Osteocyte (in vitro differentiated cells): ENCODE results near the gene FMOD. TPM values are rescaled to one million over a fixed set of nuclear protein-coding genes. Genes with fewer than 3 reads are reported as not detected.

Source experiments
- DNase-seq: peaks from one replicate; pipeline ENCODE4 v3.0.0; 2021; ENCODE audit warnings: mixed read lengths; ENCODE audit not compliant: unreplicated experiment; ENCODE audit errors: extremely low spot score
- H3K27ac Mint-ChIP-seq: one replicate; pipeline ENCODE4 v1.8.0; 2021; ENCODE audit warnings: mild to moderate bottlenecking, mixed read lengths; ENCODE audit not compliant: unreplicated experiment
- H3K27me3 Mint-ChIP-seq: one replicate; pipeline ENCODE4 v1.8.0; 2021; ENCODE audit warnings: mixed read lengths; ENCODE audit not compliant: unreplicated experiment
- H3K36me3 Mint-ChIP-seq: one replicate; pipeline ENCODE4 v1.8.0; 2021; ENCODE audit warnings: mixed read lengths; ENCODE audit not compliant: unreplicated experiment
- H3K4me1 Mint-ChIP-seq: one replicate; pipeline ENCODE4 v1.8.0; 2021; ENCODE audit warnings: mixed read lengths; ENCODE audit not compliant: unreplicated experiment
- H3K4me3 Mint-ChIP-seq: one replicate; pipeline ENCODE4 v1.8.0; 2021; ENCODE audit warnings: mild to moderate bottlenecking, moderate library complexity, mixed read lengths; ENCODE audit not compliant: unreplicated experiment
- H3K9me3 Mint-ChIP-seq: one replicate; pipeline ENCODE4 v1.8.0; 2021; ENCODE audit warnings: mixed read lengths; ENCODE audit not compliant: unreplicated experiment
- CTCF ChIP-seq: fragments of 200-600 bp; sonication (generic); IDR thresholded peaks from 2 replicates; pipeline ENCODE4 v1.5.0; 2021; ENCODE audit warnings: antibody characterized with exemption, mild to moderate bottlenecking, moderate library complexity
- total RNA-seq: library from RNA; stranded (reverse); gene quantifications from 2 replicates; pipeline ENCODE4 v1.2.1, GENCODE V29; 2021

FMOD gene
- total RNA-seq, 1 donor from 2014 or later, result not detected

- peak overlapping the region; percentile 62 for H3K4me3 Mint-ChIP-seq
- no peak for DNase-seq
- no peaks in the 10 kb centered on the region for H3K9me3 Mint-ChIP-seq
- no peak for TF ChIP-seq CTCF
- H3K4me1 Mint-ChIP-seq, result peaks cover 46% of the 10 kb centered on the region
- H3K27ac Mint-ChIP-seq, result no peak overlapping the region
- peaks cover 33% of the 10 kb centered on the region for H3K36me3 Mint-ChIP-seq
- H3K27me3 Mint-ChIP-seq, result no peaks in the 10 kb centered on the region
These were observed 42.5 kb downstream of the FMOD start for GRCh38 chr1:203308328-203308922.

GRCh38 chr1:203307641-203308126 is 43.2 kb downstream of the FMOD start:
- TF ChIP-seq CTCF, result no peak
- no peak for DNase-seq
- H3K4me3 Mint-ChIP-seq, result peak overlapping the region; percentile 62
- peaks cover 52% of the 10 kb centered on the region for H3K4me1 Mint-ChIP-seq
- no peaks in the 10 kb centered on the region for H3K27me3 Mint-ChIP-seq
- no peaks in the 10 kb centered on the region for H3K9me3 Mint-ChIP-seq
- peak overlapping the region; percentile 27 for H3K27ac Mint-ChIP-seq
- H3K36me3 Mint-ChIP-seq, result peaks cover 33% of the 10 kb centered on the region

- Mint-ChIP-seq H3K36me3 (peaks cover 33% of the 10 kb centered on the region), H3K9me3 (no peaks in the 10 kb centered on the region), H3K27me3 (no peaks in the 10 kb centered on the region), H3K4me1 (peaks cover 52% of the 10 kb centered on the region), H3K27ac (peak overlapping the region; percentile 93), H3K4me3 (peak overlapping the region; percentile 95)
- DNase-seq, result no peak
- no peak for TF ChIP-seq CTCF
These were observed 43.9 kb downstream of the FMOD start for GRCh38 chr1:203306965-203307541.

- peaks cover under 1% of the 10 kb centered on the region for H3K27me3 Mint-ChIP-seq
- peak overlapping the region; percentile 93 for H3K27ac Mint-ChIP-seq
- peak; percentile 94 for DNase-seq
- TF ChIP-seq CTCF, result no peak
- peaks cover 52% of the 10 kb centered on the region for H3K4me1 Mint-ChIP-seq
- H3K4me3 Mint-ChIP-seq, result peak overlapping the region; percentile 95
- peaks cover 33% of the 10 kb centered on the region for H3K36me3 Mint-ChIP-seq
- no peaks in the 10 kb centered on the region for H3K9me3 Mint-ChIP-seq
These were observed 44.6 kb downstream of the FMOD start for GRCh38 chr1:203306089-203306964.

GRCh38 chr1:203305809-203306088 is 45.2 kb downstream of the FMOD start:
- Mint-ChIP-seq H3K9me3 (no peaks in the 10 kb centered on the region), H3K36me3 (peaks cover 33% of the 10 kb centered on the region), H3K27me3 (peaks cover 2% of the 10 kb centered on the region), H3K4me3 (peak overlapping the region; percentile 95), H3K27ac (peak overlapping the region; percentile 93), H3K4me1 (peaks cover 52% of the 10 kb centered on the region)
- TF ChIP-seq CTCF, result no peak
- DNase-seq, result no peak
